ENCODE results near the gene ALOX5AP.

DNA sequence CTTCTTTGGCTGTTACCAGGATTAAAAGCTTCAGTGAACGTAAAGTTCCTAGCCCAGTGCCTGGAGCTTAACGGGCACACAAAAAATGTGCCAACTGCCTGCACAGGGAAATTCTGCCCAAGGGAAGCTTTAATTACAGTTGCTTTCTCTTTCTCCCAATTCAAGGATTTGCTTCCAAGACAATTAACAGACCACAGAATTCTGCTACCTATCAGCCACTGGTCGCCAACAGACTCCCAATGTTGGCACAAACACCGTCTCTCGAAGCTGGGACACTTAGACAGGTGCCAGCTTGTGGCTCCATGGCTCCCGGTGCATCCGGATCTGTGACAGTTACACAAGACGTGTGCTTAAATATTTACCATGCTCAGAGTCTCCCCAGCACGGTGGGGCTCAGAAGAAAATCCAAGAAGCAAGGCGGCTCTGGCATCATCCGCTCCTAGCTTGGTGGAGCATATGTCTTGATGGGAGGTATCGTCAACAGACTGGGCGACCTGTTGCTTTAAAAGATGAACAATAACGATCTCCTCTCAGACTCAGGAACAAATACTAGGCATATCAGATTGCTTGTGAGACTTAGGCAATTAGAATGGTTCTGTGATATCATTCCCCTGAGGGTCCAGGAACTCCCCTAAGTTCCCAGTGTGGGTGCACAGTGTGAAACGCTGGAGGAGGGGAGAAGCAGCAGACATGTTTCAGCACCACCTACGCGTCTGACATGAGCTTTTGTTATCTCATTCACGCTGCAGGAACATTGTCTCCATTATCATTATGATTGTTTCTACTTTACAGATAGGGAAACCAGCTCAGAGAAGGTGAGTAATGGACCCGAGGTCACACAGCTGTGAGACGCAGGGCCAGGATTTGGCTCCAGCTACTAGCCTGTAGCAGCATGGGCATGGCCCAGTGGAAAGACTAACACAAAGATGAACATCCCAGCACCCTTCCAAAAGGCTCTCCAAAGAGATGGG is 61.6 kb downstream of the ALOX5AP start:
- TF ChIP-seq CTCF (IDR thresholded peaks at IDR 0.05; ENCODE audit: low read depth, low read length, missing input control): no peak
- TF ChIP-seq, protein P1, sequence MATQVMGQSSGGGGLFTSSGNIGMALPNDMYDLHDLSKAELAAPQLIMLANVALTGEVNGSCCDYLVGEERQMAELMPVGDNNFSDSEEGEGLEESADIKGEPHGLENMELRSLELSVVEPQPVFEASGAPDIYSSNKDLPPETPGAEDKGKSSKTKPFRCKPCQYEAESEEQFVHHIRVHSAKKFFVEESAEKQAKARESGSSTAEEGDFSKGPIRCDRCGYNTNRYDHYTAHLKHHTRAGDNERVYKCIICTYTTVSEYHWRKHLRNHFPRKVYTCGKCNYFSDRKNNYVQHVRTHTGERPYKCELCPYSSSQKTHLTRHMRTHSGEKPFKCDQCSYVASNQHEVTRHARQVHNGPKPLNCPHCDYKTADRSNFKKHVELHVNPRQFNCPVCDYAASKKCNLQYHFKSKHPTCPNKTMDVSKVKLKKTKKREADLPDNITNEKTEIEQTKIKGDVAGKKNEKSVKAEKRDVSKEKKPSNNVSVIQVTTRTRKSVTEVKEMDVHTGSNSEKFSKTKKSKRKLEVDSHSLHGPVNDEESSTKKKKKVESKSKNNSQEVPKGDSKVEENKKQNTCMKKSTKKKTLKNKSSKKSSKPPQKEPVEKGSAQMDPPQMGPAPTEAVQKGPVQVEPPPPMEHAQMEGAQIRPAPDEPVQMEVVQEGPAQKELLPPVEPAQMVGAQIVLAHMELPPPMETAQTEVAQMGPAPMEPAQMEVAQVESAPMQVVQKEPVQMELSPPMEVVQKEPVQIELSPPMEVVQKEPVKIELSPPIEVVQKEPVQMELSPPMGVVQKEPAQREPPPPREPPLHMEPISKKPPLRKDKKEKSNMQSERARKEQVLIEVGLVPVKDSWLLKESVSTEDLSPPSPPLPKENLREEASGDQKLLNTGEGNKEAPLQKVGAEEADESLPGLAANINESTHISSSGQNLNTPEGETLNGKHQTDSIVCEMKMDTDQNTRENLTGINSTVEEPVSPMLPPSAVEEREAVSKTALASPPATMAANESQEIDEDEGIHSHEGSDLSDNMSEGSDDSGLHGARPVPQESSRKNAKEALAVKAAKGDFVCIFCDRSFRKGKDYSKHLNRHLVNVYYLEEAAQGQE (IDR thresholded peaks at IDR 0.05): no peak
- TF ChIP-seq JUND (IDR thresholded peaks at IDR 0.05): no peak
- no peak for TF ChIP-seq ATF3 (IDR thresholded peaks at IDR 0.05)
- no peak for TF ChIP-seq FOXA1 (IDR thresholded peaks at IDR 0.05)
- TF ChIP-seq RAD21 (IDR thresholded peaks at IDR 0.05): no peak
- TF ChIP-seq YY1 (IDR thresholded peaks at IDR 0.05): peak; percentile 31
- no peak for TF ChIP-seq SP1 (IDR thresholded peaks at IDR 0.05)
- TF ChIP-seq, protein P2, sequence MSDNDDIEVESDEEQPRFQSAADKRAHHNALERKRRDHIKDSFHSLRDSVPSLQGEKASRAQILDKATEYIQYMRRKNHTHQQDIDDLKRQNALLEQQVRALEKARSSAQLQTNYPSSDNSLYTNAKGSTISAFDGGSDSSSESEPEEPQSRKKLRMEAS (IDR thresholded peaks at IDR 0.05): no peak
- no peak for TF ChIP-seq TAF1 (conservative IDR thresholded peaks at IDR 0.05)
- TF ChIP-seq GABPA (IDR thresholded peaks at IDR 0.05 in 1 of 2, conservative IDR thresholded peaks at IDR 0.05 in 1 of 2): no peak
- no peak for TF ChIP-seq NR2F2 (IDR thresholded peaks at IDR 0.05)
- no peak for TF ChIP-seq EGR1 (IDR thresholded peaks at IDR 0.05; ENCODE audit: low read depth in 2 of 2)

Measured in liver (tissue), 3 donors.